ENCODE data around the gene ATP6V0D1.

ATP6V0D1 gene

DNA sequence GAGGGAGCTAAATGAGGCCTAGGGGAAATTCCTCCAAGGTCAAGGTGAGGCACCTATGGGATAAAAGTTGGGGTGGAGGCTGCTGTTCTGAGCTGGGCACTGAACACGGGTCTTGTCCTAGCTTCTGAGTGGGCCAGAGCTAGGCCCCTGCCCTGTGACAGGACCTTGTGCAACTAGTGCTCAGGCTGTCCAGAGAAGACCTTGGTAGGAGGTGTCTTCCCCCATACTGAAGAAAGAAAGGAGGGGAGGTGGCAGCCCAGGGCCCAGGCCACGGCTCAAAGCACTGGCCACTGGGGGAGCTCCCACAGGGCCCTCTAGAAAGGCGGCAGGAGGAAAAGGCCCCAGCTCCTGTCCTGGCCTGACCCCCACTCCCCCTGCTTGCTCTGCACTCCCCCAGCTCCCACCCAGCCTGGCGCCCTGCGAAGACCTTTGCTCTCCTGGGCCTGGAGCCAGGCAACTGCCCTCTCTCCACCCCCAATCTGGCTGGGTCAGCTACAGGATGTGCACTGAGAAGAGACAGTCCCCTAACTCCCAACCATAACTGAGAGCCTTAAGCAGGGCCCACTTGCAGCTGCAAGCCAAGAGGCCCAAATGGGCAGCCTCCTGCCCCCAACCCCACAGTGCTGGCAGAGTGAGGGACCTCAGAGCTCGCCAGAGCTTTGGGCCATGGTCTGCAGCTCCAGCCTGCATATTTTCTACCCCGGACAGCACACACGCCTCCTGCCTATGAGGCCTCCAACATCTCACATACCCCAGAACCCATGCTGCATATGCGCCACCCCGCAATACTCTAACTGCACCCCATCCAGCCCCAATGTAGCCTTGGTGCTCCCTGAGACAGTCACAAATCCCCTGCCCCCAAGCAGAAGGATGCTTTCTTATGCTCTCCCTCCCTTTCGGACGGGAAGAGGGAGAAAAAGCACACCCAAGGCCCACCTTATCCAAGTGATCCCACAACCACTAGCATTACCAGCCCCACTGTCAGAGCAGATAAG, 34.7 kb downstream of the ATP6V0D1 start:
- DNase-seq (ENCODE audit: low read depth in 2 of 3, low spot score in 2 of 3): no peak

- no peak for DNase-seq (ENCODE audit: low read depth in 2 of 3, low spot score in 2 of 3)
These were observed 35.5 kb downstream of the ATP6V0D1 start for GRCh38 chr16:67445441-67445912.

DNA sequence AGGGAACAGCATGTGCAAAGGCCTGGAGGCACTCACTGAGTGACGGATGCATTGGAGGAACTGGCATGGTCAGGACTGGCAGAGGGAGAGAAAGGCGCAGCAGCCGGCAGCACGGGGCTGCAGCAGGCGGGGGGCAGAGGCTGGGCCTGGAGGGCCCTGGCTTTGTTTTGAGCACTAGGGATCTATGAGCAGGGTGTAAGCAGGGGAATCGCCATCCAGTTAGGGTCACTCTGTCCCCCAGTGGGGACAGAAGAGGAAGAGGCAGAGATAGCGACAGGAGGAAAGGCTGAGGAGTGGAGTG, 35.9 kb downstream of the ATP6V0D1 start:
- no peak for DNase-seq (ENCODE audit: low read depth in 2 of 3, low spot score in 2 of 3)

GRCh38 chr16:67444259-67445125, 36.5 kb downstream of the ATP6V0D1 start:
- no peak for DNase-seq (ENCODE audit: low read depth in 2 of 3, low spot score in 2 of 3)

DNA sequence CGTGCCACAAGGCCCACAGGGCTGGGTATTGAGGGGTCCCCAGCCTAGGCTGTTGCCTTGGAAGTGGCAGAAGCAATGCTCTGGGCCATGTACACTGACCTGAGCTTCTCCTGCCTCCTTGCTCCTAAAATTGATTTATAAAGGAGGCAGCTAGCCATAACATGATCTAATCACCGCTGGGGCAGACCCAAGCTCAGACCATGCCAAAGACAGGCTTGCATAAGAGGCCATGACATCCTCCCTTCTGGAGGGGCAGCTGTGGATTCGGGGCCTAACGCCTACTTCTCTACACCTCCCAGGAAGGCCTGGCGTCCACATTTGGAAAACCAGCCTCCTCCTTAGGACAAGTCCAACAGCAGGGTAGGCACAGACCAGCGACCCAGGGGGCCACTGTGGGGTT, 37.7 kb downstream of the ATP6V0D1 start:
- DNase-seq (ENCODE audit: low read depth in 2 of 3, low spot score in 2 of 3): no peak

GRCh38 chr16:67442581-67443255, 38.2 kb downstream of the ATP6V0D1 start:
- no peak for DNase-seq (ENCODE audit: low read depth in 2 of 3, low spot score in 2 of 3)

- no peak for DNase-seq (ENCODE audit: low read depth in 2 of 3, low spot score in 2 of 3)
These were observed 39.0 kb downstream of the ATP6V0D1 start for GRCh38 chr16:67441907-67442306.

- DNase-seq (ENCODE audit: low read depth in 2 of 3, low spot score in 2 of 3): no peak
These were observed 39.6 kb downstream of the ATP6V0D1 start for GRCh38 chr16:67441271-67441753.

GRCh38 chr16:67438824-67439393, 42.0 kb downstream of the ATP6V0D1 start:
- DNase-seq (ENCODE audit: low read depth in 2 of 3, low spot score in 2 of 3): no peak

- DNase-seq (ENCODE audit: low read depth in 2 of 3, low spot score in 2 of 3): no peak
These were observed 42.7 kb downstream of the ATP6V0D1 start for GRCh38 chr16:67438098-67438791.

DNA sequence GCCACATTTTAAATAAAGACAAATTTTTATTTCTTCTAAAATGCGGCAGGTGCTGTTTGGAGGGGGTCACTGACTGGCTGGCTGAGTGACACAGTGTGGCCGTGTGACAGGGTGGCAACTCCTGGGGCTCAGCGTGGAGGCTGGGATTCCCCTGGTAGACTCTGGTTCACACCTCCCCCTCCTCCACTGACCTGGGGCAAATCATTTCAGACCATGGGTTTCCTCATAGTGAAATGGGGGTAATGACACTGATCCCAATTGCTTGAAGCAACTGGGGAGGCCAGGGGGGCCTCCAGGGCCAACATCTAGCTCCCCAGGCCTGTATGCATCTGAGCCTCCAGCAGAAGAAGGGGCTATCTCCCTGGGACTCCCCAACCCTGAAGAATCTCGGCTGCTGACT, 43.4 kb downstream of the ATP6V0D1 start:
- no peak for DNase-seq (ENCODE audit: low read depth in 2 of 3, low spot score in 2 of 3)

GRCh38 chr16:67436640-67437193, 44.2 kb downstream of the ATP6V0D1 start:
- DNase-seq (ENCODE audit: low read depth in 2 of 3, low spot score in 2 of 3): no peak

- no peak for DNase-seq (ENCODE audit: low read depth in 2 of 3, low spot score in 2 of 3)
These were observed 45.2 kb downstream of the ATP6V0D1 start for GRCh38 chr16:67435758-67436164.

DNA sequence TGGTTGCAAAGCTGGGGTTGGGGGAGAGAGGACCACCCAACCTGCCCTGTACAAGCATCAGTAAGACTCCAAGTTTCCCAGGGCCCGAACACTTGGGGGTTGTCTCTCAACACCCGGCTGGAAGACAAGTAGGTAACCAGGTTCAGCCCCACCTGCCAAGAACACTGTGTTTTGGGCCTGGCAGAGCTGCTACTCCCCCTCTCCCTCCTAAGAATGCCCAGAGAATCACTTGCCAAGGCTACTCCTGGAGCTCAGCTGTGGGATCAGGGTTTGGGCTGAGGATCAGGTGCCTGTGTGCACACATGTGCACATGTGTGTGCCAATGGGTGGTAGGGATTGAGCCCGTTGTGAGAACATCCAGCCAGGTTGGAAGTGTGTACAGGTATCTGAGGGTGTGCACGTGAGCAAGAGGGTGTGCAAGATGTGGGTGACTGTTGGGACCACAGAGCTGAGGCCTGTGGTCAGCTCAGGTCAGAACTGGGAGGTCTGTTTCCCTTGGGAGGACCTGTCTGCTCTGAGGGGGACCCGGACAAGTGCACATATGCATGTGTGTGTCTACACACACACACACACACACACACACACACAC, 47.7 kb downstream of the ATP6V0D1 start:
- no peak for DNase-seq (ENCODE audit: low read depth in 2 of 3, low spot score in 2 of 3)

DNA sequence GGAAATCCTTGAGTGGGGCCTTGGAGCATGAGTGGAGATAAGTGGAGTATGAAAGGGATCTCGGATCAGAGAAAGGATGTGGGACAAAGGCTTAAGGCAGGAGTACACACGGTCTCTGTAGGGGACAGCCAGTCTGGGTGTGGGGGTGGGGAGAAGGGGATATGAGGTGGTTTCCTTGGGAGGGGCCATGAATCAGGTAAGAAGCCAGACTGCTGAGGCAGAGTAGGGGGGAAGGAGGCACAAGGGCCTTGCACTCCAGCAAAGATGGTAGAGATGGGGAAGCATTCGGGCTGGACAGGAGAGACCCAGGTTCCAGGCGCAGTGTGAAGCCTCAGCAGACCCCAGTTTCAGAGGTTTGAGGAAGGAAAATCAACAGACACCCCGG, 48.5 kb downstream of the ATP6V0D1 start:
- no peak for DNase-seq (ENCODE audit: low read depth in 2 of 3, low spot score in 2 of 3)

GRCh38 chr16:67431775-67432505, 49.0 kb downstream of the ATP6V0D1 start:
- DNase-seq (ENCODE audit: low read depth in 2 of 3, low spot score in 2 of 3): no peak

- DNase-seq (ENCODE audit: low read depth in 2 of 3, low spot score in 2 of 3): peak in 1 of 3 experiments; percentile 14
These were observed 49.8 kb downstream of the ATP6V0D1 start, which contains the start of gene HSD11B2 for GRCh38 chr16:67430977-67431774. HSD11B2 (plus strand) TSS chr16:67431121; CDS start chr16:67431249, 128 bp downstream.

DNA sequence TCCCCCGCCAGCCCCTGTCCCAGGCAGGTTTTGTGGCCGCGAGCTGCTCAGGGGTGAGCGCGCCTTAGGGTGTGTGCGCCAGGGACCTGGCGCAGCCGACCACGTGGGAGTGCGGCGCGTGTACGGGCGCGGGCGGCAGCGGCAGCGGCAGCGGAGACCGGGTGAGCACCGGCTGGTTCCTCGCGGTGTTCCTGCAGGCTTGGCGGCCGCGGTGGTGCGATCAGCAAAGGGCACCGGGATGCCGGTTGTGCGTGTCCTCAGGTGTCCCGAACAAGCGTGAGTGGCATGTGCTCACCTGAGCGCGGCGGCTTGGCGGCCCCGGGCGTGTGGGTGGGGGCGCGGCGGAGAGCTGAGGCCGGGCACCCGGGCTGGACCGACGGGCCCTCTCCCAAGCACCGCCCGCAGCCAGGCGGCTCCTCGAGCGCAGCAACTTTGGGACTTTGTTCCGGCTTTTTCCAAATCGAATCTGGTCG, 50.4 kb downstream of the ATP6V0D1 start:
- no peak for DNase-seq (ENCODE audit: low read depth in 2 of 3, low spot score in 2 of 3)

All from activated CD8-positive, alpha-beta memory T cell treated with anti-CD3 and anti-CD28 coated beads for 48 hours (primary cell).